ENCODE results near the gene MFNG.

The MFNG gene

GRCh38 chr22:37451218-37451617 is 35.0 kb downstream of the MFNG start:
- H3K4me3 ChIP-seq (ENCODE audit: insufficient read depth, low read depth, low read length), result no peak overlapping the region
- whole genome bisulfite sequencing, 2 experiments, result 93 to 100% methylated on average over 1 of the region's 1 CpG
- no peaks in the 10 kb centered on the region for H3K36me3 ChIP-seq (ENCODE audit: control insufficient read depth, insufficient read depth, low read length)
- H3K27me3 ChIP-seq (ENCODE audit: control insufficient read depth, insufficient read depth, low read length, poor library complexity, severe bottlenecking), result no peaks in the 10 kb centered on the region
- peaks cover 6% of the 10 kb centered on the region for H3K4me1 ChIP-seq (ENCODE audit: control insufficient read depth, insufficient read depth, low read length)
- no peaks in the 10 kb centered on the region for H3K9me3 ChIP-seq (ENCODE audit: control insufficient read depth, low read length)
- H3K27ac ChIP-seq (ENCODE audit: insufficient read depth, low read depth, low read length, poor library complexity, severe bottlenecking), result no peak overlapping the region

- no peak overlapping the region for H3K4me3 ChIP-seq (ENCODE audit: insufficient read depth, low read depth, low read length)
- H3K9me3 ChIP-seq (ENCODE audit: control insufficient read depth, low read length), result no peaks in the 10 kb centered on the region
- H3K27ac ChIP-seq (ENCODE audit: insufficient read depth, low read depth, low read length, poor library complexity, severe bottlenecking), result no peak overlapping the region
- H3K36me3 ChIP-seq (ENCODE audit: control insufficient read depth, insufficient read depth, low read length), result no peaks in the 10 kb centered on the region
- 86% methylated on average over 15 of the region's 15 CpGs for WGBS, 2 experiments
- H3K4me1 ChIP-seq (ENCODE audit: control insufficient read depth, insufficient read depth, low read length), result no peaks in the 10 kb centered on the region
- no peaks in the 10 kb centered on the region for H3K27me3 ChIP-seq (ENCODE audit: control insufficient read depth, insufficient read depth, low read length, poor library complexity, severe bottlenecking)
These were observed 36.7 kb downstream of the MFNG start for GRCh38 chr22:37449331-37450001.

GRCh38 chr22:37448516-37449127 is 37.6 kb downstream of the MFNG start:
- H3K27ac ChIP-seq (ENCODE audit: insufficient read depth, low read depth, low read length, poor library complexity, severe bottlenecking), result no peak overlapping the region
- H3K36me3 ChIP-seq (ENCODE audit: control insufficient read depth, insufficient read depth, low read length), result no peaks in the 10 kb centered on the region
- no peaks in the 10 kb centered on the region for H3K27me3 ChIP-seq (ENCODE audit: control insufficient read depth, insufficient read depth, low read length, poor library complexity, severe bottlenecking)
- no peaks in the 10 kb centered on the region for H3K9me3 ChIP-seq (ENCODE audit: control insufficient read depth, low read length)
- H3K4me3 ChIP-seq (ENCODE audit: insufficient read depth, low read depth, low read length), result no peak overlapping the region
- H3K4me1 ChIP-seq (ENCODE audit: control insufficient read depth, insufficient read depth, low read length), result no peaks in the 10 kb centered on the region
- 83 to 84% methylated on average over 18 of the region's 18 CpGs for WGBS, 2 experiments

GRCh38 chr22:37445501-37445900 is 40.7 kb downstream of the MFNG start:
- WGBS, 2 experiments, result 93 to 94% methylated on average over 8 to 9 of the region's 9 CpGs
- Histone ChIP-seq H3K9me3 (ENCODE audit: control insufficient read depth, low read length) (no peaks in the 10 kb centered on the region), H3K4me3 (ENCODE audit: insufficient read depth, low read depth, low read length) (no peak overlapping the region), H3K27me3 (ENCODE audit: control insufficient read depth, insufficient read depth, low read length, poor library complexity, severe bottlenecking) (no peaks in the 10 kb centered on the region), H3K4me1 (ENCODE audit: control insufficient read depth, insufficient read depth, low read length) (no peaks in the 10 kb centered on the region), H3K27ac (ENCODE audit: insufficient read depth, low read depth, low read length, poor library complexity, severe bottlenecking) (no peak overlapping the region), H3K36me3 (ENCODE audit: control insufficient read depth, insufficient read depth, low read length) (no peaks in the 10 kb centered on the region)

- 93% methylated on average over 7 of the region's 7 CpGs for whole genome bisulfite sequencing, 2 experiments
- no peak overlapping the region for H3K27ac ChIP-seq (ENCODE audit: insufficient read depth, low read depth, low read length, poor library complexity, severe bottlenecking)
- H3K9me3 ChIP-seq (ENCODE audit: control insufficient read depth, low read length), result no peaks in the 10 kb centered on the region
- H3K4me3 ChIP-seq (ENCODE audit: insufficient read depth, low read depth, low read length), result no peak overlapping the region
- H3K36me3 ChIP-seq (ENCODE audit: control insufficient read depth, insufficient read depth, low read length), result no peaks in the 10 kb centered on the region
- H3K4me1 ChIP-seq (ENCODE audit: control insufficient read depth, insufficient read depth, low read length), result no peaks in the 10 kb centered on the region
- no peaks in the 10 kb centered on the region for H3K27me3 ChIP-seq (ENCODE audit: control insufficient read depth, insufficient read depth, low read length, poor library complexity, severe bottlenecking)
These were observed 42.2 kb downstream of the MFNG start for GRCh38 chr22:37443977-37444376.

GRCh38 chr22:37443086-37443485 is 43.1 kb downstream of the MFNG start:
- Histone ChIP-seq H3K36me3 (ENCODE audit: control insufficient read depth, insufficient read depth, low read length) (no peaks in the 10 kb centered on the region), H3K9me3 (ENCODE audit: control insufficient read depth, low read length) (no peaks in the 10 kb centered on the region), H3K27me3 (ENCODE audit: control insufficient read depth, insufficient read depth, low read length, poor library complexity, severe bottlenecking) (no peaks in the 10 kb centered on the region), H3K4me1 (ENCODE audit: control insufficient read depth, insufficient read depth, low read length) (no peaks in the 10 kb centered on the region), H3K4me3 (ENCODE audit: insufficient read depth, low read depth, low read length) (no peak overlapping the region), H3K27ac (ENCODE audit: insufficient read depth, low read depth, low read length, poor library complexity, severe bottlenecking) (no peak overlapping the region)
- 93 to 95% methylated on average over 7 of the region's 7 CpGs for whole genome bisulfite sequencing, 2 experiments

- no peaks in the 10 kb centered on the region for H3K36me3 ChIP-seq (ENCODE audit: control insufficient read depth, insufficient read depth, low read length)
- H3K27ac ChIP-seq (ENCODE audit: insufficient read depth, low read depth, low read length, poor library complexity, severe bottlenecking), result no peak overlapping the region
- H3K9me3 ChIP-seq (ENCODE audit: control insufficient read depth, low read length), result no peaks in the 10 kb centered on the region
- no peaks in the 10 kb centered on the region for H3K27me3 ChIP-seq (ENCODE audit: control insufficient read depth, insufficient read depth, low read length, poor library complexity, severe bottlenecking)
- H3K4me1 ChIP-seq (ENCODE audit: control insufficient read depth, insufficient read depth, low read length), result no peaks in the 10 kb centered on the region
- WGBS, 2 experiments, result 86 to 96% methylated on average over 2 of the region's 2 CpGs
- no peak overlapping the region for H3K4me3 ChIP-seq (ENCODE audit: insufficient read depth, low read depth, low read length)
These were observed 43.6 kb downstream of the MFNG start for GRCh38 chr22:37442537-37442936.

- Histone ChIP-seq H3K9me3 (ENCODE audit: control insufficient read depth, low read length) (no peaks in the 10 kb centered on the region), H3K4me1 (ENCODE audit: control insufficient read depth, insufficient read depth, low read length) (no peaks in the 10 kb centered on the region), H3K4me3 (ENCODE audit: insufficient read depth, low read depth, low read length) (no peak overlapping the region), H3K27ac (ENCODE audit: insufficient read depth, low read depth, low read length, poor library complexity, severe bottlenecking) (no peak overlapping the region), H3K27me3 (ENCODE audit: control insufficient read depth, insufficient read depth, low read length, poor library complexity, severe bottlenecking) (no peaks in the 10 kb centered on the region), H3K36me3 (ENCODE audit: control insufficient read depth, insufficient read depth, low read length) (no peaks in the 10 kb centered on the region)
- 85 to 86% methylated on average over 8 of the region's 8 CpGs for WGBS, 2 experiments
These were observed 44.0 kb downstream of the MFNG start for GRCh38 chr22:37442135-37442534.

- Histone ChIP-seq H3K36me3 (ENCODE audit: control insufficient read depth, insufficient read depth, low read length) (no peaks in the 10 kb centered on the region), H3K27ac (ENCODE audit: insufficient read depth, low read depth, low read length, poor library complexity, severe bottlenecking) (no peak overlapping the region), H3K9me3 (ENCODE audit: control insufficient read depth, low read length) (no peaks in the 10 kb centered on the region), H3K4me3 (ENCODE audit: insufficient read depth, low read depth, low read length) (no peak overlapping the region), H3K27me3 (ENCODE audit: control insufficient read depth, insufficient read depth, low read length, poor library complexity, severe bottlenecking) (no peaks in the 10 kb centered on the region), H3K4me1 (ENCODE audit: control insufficient read depth, insufficient read depth, low read length) (no peaks in the 10 kb centered on the region)
- 90 to 92% methylated on average over 4 of the region's 4 CpGs for WGBS, 2 experiments
These were observed 45.3 kb downstream of the MFNG start for GRCh38 chr22:37440875-37441274.

GRCh38 chr22:37439347-37439746 is 46.8 kb downstream of the MFNG start:
- Histone ChIP-seq H3K4me1 (ENCODE audit: control insufficient read depth, insufficient read depth, low read length) (peaks cover 1% of the 10 kb centered on the region), H3K27ac (ENCODE audit: insufficient read depth, low read depth, low read length, poor library complexity, severe bottlenecking) (no peak overlapping the region), H3K9me3 (ENCODE audit: control insufficient read depth, low read length) (no peaks in the 10 kb centered on the region), H3K4me3 (ENCODE audit: insufficient read depth, low read depth, low read length) (no peak overlapping the region), H3K27me3 (ENCODE audit: control insufficient read depth, insufficient read depth, low read length, poor library complexity, severe bottlenecking) (no peaks in the 10 kb centered on the region), H3K36me3 (ENCODE audit: control insufficient read depth, insufficient read depth, low read length) (no peaks in the 10 kb centered on the region)
- WGBS, 2 experiments, result 94 to 96% methylated on average over 4 to 5 of the region's 5 CpGs

All from ectodermal cell (in vitro differentiated cells).